ENCODE results near the gene RANBP10. TPM values are rescaled to one million over a fixed set of nuclear protein-coding genes. Genes with fewer than 3 reads are reported as not detected.

RANBP10 gene
- total and polyA plus RNA-seq, 2 of the 8 experiments (the other 6 are each of a cell fraction or from before 2014, with no cell fraction given): 14.2 to 16.8 TPM

DNA sequence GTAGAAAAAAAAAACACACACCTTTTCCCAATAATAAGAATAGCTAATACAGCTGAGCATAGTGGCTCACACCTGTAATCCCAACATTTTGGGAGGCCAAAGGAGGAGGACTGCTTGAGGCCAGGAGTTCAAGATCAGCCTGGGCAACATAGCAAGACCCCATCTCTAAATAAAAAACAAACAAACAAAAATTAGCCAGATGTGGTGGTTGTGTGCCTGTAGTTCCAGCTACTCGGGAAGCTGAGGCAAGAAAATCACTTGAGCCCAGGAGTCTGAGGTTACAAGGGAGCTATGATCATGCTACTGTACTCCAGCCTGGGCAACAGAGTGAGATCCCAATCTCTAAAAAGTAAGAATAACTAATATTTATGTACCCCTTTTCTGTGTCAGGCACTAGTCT lies 44.4 kb downstream of the RANBP10 start:
- no peak overlapping the region for H2AFZ ChIP-seq (ENCODE audit: low read length)
- TF ChIP-seq GABPA (IDR thresholded peaks at IDR 0.05; ENCODE audit: borderline replicate concordance, insufficient read depth, low read length) (no peak), TAF1 (IDR thresholded peaks at IDR 0.05; ENCODE audit: low read depth, low read length) (no peak), YY1 (IDR thresholded peaks at IDR 0.05; ENCODE audit: low read depth, low read length) (no peak), POLR2AphosphoS5 (IDR thresholded peaks at IDR 0.05; ENCODE audit: low read depth, low read length) (no peak), EGR1 (IDR thresholded peaks at IDR 0.05; ENCODE audit: borderline replicate concordance, low read depth, low read length) (no peak), MAFK (IDR thresholded peaks at IDR 0.05; ENCODE audit: low read depth, low read length) (no peak)
- peaks cover 3% of the 10 kb centered on the region; the same call in 1 of the 2 replicates for H3K79me1 ChIP-seq (ENCODE audit: low read depth, low read length)
- H3K79me2 ChIP-seq (ENCODE audit: control insufficient read depth in 1 of 2, insufficient read depth in 2 of 2, low read length in 2 of 2): no peaks in the 10 kb centered on the region
- no peak overlapping the region for H2BK120ac ChIP-seq (replicated peaks; ENCODE audit: low read depth, low read length)
- H2BK20ac ChIP-seq (ENCODE audit: low read length): no peak overlapping the region
- H2AK5ac ChIP-seq (ENCODE audit: low read depth, low read length): no peak overlapping the region
- no peak overlapping the region for H4K8ac ChIP-seq (ENCODE audit: extremely low read depth, insufficient read depth, low read length)
- no peaks in the 10 kb centered on the region for H3K9me3 ChIP-seq (ENCODE audit: insufficient read depth in 2 of 2, low read depth in 1 of 2, low read length in 1 of 2)
- WGBS, 2 experiments (ENCODE audit: extremely low coverage in 1 of 2, insufficient coverage in 1 of 2, insufficient read length in 1 of 2, insufficient replicate concordance in 2 of 2, low coverage in 1 of 2, low lambda C conversion rate in 2 of 2, missing lambda C conversion rate in 1 of 2): 100% methylated on average over 1 of the region's 1 CpG; no CpG with 5 or more reads in 1 of the 2 experiments
- H4K20me1 ChIP-seq (replicated peaks in 1 of 2; ENCODE audit: control insufficient read depth in 1 of 2, insufficient read depth in 2 of 2, low read length in 2 of 2): peaks cover 0 to 23% of the 10 kb centered on the region in 2 experiments
- FAIRE-seq (no peak), DNase-seq (ENCODE audit: low read depth in 1 of 2, low spot score in 2 of 2) (no peak)
- H3K4me3 ChIP-seq (ENCODE audit: extremely low read depth in 1 of 4, insufficient read depth in 2 of 4, low read depth in 3 of 4, low read length in 4 of 4): no peak overlapping the region
- no peak overlapping the region for H4K91ac ChIP-seq (replicated peaks; ENCODE audit: insufficient read length, low read length)
- ChIA-PET CTCF (ENCODE audit: partially characterized antibody) (interaction anchor here (0.9 to 1.1 kb wide), 3 partner anchors 39 to 89 kb away, joined by 3 to 5 read pairs (median 4); no protein-coding TSS in a partner anchor), POLR2A (ENCODE audit: partially characterized antibody) (no interaction called here)
- H3K23ac ChIP-seq (ENCODE audit: insufficient read length): no peak overlapping the region
- no peak overlapping the region for H3K9ac ChIP-seq (replicated peaks in 1 of 4; ENCODE audit: extremely low read depth in 1 of 4, low read depth in 3 of 4, low read length in 3 of 4)
- no peaks in the 10 kb centered on the region for H3K36me3 ChIP-seq (ENCODE audit: control insufficient read depth in 2 of 4, insufficient read depth in 4 of 4, low read length in 3 of 4)
- no peak overlapping the region for H2BK15ac ChIP-seq (ENCODE audit: low read length)
- H3K4me1 ChIP-seq (replicated peaks in 1 of 4; ENCODE audit: control insufficient read depth in 3 of 4, insufficient read depth in 4 of 4, low read length in 3 of 4): no peaks in the 10 kb centered on the region
- H3K4me2 ChIP-seq (ENCODE audit: insufficient read depth in 1 of 2, low read depth in 2 of 2, low read length in 2 of 2): no peak overlapping the region
- no peak overlapping the region for H3K14ac ChIP-seq (ENCODE audit: insufficient read length)
- no peak overlapping the region for H3K18ac ChIP-seq (ENCODE audit: extremely low read depth, low read length)
- H2BK5ac ChIP-seq (ENCODE audit: low read depth, low read length): no peak overlapping the region
- no peak overlapping the region for H3K27ac ChIP-seq (ENCODE audit: low read depth, low read length)
- H3K4ac ChIP-seq (replicated peaks; ENCODE audit: insufficient read length, low read depth, low read length): no peak overlapping the region
- no peak overlapping the region for H4K5ac ChIP-seq (ENCODE audit: insufficient read length, low read depth, low read length)
- H3K56ac ChIP-seq (replicated peaks; ENCODE audit: insufficient read length, low read depth, low read length): no peak overlapping the region
- H3K27me3 ChIP-seq (replicated peaks in 1 of 4; ENCODE audit: control insufficient read depth in 3 of 4, extremely low read depth in 1 of 4, insufficient read depth in 3 of 4, low read length in 3 of 4): no peaks in the 10 kb centered on the region
- no peak overlapping the region for H2BK12ac ChIP-seq (ENCODE audit: low read depth, low read length)
- H3K23me2 ChIP-seq (ENCODE audit: low read depth, low read length): no peaks in the 10 kb centered on the region
